SH-SY5Y (cell line): Measurements from ENCODE around the gene TNFSF11.

ENCODE experiments used
- GATA2 ChIP-seq: IDR thresholded peaks from 2 replicates; pipeline ENCODE4 v1.6.1; 2011; ENCODE audit warnings: mild to moderate bottlenecking, low read depth, low read length
- GATA3 ChIP-seq: IDR thresholded peaks from 2 replicates; pipeline ENCODE4 v1.6.1; 2011; ENCODE audit warnings: low read depth, mild to moderate bottlenecking, low read length, moderate library complexity

DNA sequence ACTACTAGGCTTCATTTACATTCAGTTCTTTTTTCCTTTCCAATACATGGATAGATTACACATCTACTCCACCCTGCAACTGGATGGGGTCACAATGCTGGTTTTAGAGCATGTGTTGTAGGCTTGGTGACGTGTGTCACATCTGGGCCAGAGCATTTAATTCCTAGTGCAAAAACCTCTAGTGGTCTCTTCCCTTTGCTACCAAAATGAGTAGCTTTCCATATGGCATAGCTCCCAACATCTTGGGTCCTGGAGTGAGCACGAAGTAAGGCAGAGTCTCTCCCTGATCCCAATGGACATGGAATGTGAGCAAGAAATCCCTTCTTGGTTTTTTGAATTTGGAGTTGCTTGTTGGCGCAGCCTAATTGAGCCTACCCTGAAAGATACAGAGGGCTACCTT, 51.7 kb downstream of the TNFSF11 start:
- TF ChIP-seq GATA2 (no peak), GATA3 (no peak)
